Dedifferentiated amniotic fluid mesenchymal stem cell (primary cell): ENCODE data around the gene AMBN.
"Not testable (repeated sequence)": the region's sequence is repeated elsewhere in the genome, so short reads cannot be mapped to it uniquely, and the experiment has no call there.

Source experiments
- DNase-seq: peaks from one replicate; pipeline ENCODE4 v3.0.0-alpha.2; 2016; ENCODE audit errors: extremely low spot score

AMBN gene

DNA sequence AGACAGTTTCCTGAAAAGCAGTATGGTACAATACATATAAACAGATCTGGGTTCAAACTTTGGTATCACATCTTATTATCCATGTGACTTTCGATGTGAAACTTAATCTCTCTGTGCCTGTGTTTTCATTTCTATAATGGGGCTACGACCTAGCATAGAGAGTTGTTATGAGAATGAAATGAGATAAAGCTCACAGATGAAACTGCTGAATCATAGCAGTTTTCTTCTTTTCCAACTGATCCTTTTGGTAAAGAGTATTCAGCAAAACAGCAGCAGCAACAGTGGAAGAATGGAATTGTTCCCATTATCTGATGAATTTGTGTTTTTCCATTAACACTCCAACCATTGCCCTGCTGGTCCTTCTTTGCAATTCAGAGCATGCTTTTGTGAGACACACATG lies 16.3 kb downstream of the AMBN start:
- no peak for DNase-seq

DNA sequence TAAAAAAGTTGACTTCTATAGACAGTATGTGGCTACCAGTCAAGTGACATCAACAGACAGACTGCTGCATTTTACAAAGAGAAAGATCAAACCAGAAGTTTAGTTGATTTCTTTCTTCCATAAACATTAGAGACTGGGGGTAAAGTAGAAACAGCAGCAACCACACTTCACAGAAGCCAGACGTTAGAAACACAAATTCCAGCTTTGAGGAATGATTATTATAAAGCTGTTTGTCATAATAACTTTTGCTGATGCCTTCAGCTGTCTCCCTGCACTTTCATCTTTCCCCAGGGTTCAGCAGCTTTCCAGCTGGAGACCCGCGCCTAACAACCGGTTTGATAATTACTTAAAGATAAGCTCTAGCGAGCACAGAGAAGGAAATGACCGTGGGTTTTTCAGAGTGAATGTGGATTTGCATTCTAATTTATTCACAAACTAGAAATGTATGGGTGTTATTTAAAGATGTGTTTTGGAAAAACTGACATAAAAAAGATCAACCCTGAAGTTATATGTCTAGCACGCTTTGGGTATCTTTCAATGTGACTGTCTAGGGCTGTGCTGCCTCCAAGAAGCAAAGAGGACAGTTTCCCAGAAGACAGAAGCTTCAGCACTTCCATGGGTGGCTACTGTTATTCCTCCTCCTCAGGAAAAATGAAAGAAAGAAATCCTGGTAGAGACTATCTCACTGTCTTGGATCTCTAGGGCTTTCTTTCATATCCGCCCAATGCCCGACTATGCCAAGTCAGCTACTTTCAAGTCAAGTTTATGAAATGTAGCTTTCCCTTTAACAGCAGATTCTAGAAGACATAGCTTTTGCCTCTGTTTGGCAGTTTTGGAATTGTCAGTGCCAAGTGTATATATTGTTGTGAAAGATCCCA lies 21.5 kb downstream of the AMBN start:
- no peak for DNase-seq

DNA sequence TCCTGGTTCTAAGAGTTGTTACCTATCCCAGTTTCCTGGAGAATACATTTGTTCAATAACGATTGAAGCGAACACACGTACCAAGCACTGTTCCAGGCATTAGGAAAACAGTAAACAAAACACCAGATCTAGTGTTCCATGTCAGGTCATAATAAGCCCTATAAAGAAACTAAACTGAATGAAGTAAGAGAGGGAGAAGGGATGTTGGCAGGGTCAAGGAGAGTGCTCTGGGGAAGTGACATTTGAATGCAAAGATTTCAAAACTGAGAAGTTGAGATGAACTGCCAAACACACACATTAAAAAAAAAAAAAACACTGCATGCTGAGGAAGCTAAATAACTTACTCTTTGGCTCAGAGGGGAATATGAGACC lies 22.1 kb downstream of the AMBN start:
- DNase-seq = no peak

DNA sequence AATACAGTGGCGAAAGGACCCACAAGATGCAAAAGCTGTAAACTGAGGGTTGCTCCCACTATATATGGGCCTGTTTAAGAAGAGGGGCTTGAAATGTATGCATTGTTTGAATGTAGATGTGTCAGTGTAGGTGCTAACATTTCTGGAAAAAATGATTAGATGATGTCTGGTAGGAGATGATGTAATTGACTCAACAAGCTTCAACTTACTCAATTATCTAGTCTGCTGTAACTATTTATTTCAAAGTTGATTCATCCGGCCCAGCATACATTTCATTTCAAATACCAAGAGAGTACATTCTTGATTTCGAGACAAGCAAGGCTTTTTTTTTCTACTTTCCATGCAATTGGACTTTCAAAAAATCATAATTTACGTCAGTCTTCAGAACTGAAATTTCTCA lies 27.2 kb downstream of the AMBN start:
- DNase-seq = no peak

DNA sequence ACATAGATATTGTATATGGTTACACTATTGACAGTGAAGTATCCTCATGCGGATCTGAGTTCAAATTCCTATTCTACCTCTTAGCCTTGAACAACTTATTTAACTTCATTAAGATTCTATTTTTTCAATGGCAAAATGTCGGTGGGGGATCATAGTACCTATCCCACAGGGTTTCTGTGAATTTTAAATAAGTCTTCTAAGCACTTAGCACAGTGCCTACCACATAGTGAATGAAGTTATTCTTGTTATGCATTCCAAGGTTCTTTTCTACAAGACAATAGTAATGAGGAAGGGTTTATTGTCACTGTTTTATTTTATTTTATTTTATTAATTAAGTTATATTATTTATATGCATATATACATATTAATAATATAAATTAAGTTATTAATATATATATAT lies 27.7 kb downstream of the AMBN start:
- no peak for DNase-seq

DNA sequence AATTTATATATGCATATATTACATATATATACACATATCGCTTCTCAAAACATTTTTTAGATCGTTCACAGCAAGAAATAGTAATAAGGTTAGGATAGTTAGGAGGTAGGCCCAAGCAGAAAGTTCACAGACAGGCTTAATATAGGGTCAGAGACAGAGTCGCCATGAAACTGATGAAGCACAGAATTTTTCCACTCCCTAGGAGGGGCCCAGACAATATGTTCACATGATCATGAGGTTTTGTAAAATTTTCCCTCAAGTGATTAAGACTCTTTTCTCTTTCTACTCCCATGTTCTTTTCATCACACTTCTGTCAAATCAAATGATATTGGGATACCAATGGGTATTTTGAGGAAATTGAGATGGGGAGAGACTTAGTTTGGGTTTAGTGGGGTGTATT lies 31.3 kb downstream of the AMBN start:
- DNase-seq = no peak

DNA sequence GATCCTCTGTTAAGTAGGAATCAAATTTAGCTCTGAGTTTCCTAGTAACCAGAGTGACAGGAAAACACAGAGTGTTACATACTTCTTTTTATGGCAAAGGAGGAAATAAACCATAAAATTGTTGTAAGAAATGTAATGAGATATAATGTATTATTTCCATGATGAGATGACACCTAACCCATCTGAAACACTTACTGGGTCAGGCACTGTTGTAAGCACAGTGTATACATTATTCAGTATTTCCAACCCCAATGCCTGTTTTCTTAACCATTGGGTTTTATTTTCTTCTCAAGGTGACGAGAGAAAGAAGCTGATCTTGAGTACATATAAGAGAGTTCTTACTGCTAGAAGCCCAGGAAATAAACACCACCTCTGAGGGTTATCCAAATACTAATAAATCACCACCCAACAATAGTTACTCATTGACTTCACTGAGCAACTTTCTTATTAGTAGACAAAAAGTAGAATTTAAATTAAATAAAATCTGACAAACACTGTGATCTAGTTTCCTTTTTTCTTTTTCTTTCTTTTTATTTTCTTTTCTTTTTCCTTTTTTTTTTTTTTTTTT lies 32.3 kb downstream of the AMBN start:
- no peak for DNase-seq

DNA sequence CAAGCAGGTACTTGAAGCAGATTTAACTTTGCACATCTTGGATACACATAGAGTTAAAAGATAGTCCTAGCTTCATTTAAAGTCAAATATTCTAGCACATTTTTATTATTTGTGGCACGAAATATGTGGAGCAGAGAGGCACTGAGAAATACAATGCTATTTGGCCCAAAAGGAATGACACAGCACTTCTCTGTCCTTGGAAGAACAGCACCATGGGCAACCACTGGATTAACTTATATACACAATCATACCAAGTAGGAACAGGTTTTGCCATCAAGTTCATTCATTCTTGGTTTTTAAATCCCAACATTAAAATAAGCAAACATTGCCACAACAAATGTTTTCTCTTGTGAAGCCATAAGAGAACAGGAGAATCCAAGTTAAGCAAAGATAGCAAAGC lies 35.6 kb downstream of the AMBN start:
- no peak for DNase-seq

DNA sequence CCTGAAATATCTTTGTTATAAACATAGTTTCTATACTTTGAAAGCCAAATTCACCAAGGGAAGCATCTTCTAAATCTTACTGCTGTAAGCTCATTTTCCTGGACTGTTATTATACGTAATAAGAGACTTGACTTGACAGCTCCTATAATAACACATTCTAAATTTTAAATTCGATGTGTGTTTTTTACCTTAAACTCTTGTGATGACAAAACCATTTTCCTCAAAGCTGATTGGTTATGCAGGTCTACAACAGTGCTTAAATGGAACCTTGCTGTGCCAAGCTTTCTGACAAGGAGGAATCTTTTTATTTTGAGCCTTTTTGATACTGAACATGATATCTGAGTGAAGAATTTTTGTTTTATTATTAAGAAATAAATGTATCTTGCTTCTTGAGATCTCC lies 36.4 kb downstream of the AMBN start, which contains the start of gene ENAM:
ENAM (plus strand) TSS at position 301 of the 400 bp plus-strand sequence. CDS start 757 bp downstream, outside the sequence.
- DNase-seq = no peak

DNA sequence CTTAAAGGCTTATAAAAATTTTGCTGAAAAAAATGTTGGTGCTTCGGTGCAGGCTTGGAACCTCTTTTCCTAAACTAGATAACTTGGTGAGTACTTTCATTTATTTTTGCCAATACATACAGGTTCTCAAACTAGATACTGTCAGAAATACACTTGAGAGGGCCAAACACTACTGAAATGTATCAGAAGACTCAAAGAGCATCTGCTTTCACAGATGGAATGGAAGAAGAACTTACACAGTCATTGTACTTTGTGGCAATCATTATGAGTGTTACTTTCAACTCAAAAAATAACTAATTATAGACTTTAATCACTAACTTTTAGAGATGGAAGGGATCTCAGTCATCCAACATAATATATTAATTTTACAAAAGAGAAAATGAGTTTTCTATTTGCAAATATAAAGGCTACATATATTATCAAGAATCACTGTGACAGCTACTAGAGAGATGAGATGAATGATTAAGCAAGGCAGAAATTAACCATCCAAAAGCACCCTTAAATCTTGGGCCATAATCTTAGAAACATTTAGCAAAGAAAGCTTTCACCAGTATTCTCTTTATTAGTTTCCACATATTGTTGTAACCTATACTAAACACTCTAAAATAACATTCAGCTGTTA lies 37.5 kb downstream of the AMBN start:
- no peak for DNase-seq

DNA sequence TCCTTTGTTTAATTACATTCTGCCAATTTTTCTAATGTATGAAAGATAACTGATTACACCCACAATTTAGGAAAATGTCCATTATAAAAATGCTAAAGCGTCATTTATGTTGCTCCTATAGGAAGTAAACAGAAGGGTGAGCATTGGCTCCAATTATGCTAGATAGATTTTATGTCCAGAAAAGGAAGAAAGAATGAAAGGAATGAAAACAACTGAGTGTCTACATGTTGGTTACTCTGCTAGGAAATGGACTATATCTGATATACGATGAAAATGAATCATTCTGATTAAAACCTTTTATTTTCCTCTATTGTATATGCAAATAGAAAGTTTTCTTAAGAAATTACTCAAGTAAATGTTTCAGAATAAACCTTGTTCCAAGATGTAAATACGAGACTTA lies 38.1 kb downstream of the AMBN start:
- no peak for DNase-seq

DNA sequence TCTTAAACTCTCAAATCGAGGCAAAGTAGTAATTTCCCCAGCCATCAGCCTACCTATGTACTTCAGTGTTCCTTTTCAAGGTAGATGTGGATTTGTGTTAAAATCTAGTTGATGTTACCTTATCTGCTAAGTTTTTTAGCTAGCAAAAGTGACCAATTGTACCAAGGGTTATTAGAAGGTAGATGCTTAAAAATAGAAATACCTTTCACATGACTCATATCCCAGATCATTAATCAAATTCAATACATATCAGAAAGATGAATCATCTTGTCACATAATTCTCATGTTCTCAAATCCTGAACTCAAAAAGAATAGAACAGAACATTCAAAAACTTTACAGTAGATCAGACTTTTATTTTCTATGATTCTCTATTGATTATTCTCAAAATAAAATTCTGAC lies 40.0 kb downstream of the AMBN start:
- no peak for DNase-seq

DNA sequence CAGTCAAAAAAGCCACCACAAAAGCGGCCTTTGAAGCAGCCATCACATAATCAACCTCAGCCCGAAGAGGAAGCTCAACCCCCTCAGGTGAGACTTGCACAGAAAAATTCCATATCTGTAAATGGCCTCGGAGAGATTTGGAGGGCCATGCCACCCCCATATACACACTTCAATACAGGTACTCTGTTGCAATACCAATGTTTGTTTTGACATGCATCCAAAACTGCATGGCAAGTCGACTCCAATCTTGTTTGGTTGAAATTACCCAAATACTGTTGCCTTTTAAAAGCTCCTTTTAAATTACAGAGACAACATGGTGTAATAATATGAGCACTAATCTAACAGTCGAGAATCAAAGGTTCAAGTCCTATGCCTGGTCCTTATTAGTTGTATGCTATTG lies 42.4 kb downstream of the AMBN start:
- DNase-seq = no peak

DNA sequence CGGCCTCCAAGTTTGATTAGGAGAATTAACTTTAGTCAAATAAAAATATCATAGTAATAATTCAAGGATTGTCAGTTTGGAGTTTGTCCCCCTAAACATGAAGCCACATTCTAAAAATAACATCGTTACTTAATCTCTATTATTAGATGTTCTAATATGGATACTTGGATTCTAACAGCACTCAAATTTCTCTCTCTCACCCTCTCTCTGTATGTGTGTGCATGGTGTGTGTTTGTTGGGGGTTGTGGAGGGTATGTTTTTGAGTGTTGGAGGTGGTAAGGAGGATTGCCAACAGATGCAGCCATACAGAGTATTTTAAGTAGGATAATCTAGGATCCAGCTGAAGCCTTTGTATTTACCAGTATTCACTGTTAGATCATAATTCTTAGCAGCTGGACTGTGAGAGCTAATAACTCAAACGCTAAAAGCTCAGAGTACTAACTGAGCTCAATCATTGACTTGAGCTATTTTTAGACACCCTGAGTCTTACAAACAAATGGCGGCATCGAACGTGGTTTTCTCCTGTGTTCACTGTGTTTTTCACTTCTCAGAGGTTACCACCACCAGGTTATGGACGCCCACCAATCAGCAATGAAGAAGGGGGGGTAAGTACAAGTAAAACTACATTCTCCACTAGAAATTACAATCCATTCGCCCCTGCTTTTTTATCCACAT lies 45.3 kb downstream of the AMBN start:
- no peak for DNase-seq

DNA sequence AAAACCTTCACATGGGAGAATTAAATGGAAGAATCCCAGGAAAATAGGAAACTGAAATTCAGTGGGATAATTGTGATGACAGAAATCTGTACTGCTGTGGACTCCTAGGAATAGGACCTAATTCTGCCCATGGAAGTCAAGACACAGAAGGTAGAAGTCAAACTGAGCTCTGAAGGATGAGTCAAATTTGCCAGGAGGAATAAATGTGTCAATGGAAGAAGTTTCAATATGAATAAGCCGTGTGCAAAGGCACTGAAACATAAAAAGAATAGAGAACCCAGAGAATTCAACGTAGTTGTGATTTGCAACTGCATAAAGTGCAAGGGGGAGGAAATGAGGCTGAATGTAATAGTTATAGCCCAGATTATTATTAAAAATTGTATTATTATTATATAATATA lies 48.1 kb downstream of the AMBN start:
- DNase-seq = no peak

DNA sequence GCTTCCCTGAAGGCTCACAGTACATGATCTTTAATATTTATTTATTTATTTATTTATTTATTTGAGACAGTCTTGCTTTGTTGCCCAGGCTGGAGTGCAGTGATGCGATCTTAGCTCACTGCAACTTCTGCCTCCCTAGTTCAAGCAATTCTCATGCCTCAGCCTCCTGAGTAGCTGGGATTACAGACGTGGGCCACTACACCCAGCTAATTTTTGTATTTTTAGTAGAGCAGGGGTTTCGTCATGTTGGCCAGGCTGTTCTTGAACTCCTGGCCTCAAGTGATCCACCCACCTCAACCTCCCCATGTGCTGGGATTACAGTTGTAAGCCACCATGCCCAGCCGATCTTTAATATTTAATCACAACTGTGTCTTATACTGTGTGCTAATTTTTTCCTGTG lies 58.7 kb downstream of the AMBN start:
- not testable (repeated sequence) for DNase-seq

DNA sequence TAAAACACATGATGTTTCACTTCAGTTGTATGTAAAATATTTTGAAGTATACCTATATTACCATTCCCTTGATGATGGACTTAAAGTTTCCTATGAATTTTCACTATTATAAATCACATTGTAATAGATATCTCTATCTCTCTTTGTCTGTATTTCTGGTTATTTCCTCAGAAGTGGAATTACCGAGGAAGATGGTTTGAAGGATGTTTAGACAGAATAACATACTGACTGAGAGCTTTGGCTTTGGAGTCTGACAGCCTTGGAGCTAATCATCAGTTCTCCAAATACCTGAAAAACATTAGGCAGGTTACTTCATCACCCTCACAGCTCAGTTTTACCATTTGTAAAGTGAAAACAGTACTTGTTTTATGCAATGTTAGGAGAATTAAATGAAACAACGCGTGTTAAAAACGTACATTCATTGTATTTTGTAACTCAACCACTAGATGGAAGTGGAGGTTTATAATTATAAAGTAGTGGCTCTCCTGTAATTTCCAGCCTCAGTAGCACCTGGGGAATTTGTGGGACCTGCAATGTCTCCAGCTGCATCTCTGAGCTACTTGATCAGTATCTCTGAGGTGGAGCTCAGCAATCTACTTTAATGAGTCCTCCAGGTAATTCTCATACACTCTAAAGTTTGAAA lies 59.9 kb downstream of the AMBN start:
- no peak for DNase-seq

DNA sequence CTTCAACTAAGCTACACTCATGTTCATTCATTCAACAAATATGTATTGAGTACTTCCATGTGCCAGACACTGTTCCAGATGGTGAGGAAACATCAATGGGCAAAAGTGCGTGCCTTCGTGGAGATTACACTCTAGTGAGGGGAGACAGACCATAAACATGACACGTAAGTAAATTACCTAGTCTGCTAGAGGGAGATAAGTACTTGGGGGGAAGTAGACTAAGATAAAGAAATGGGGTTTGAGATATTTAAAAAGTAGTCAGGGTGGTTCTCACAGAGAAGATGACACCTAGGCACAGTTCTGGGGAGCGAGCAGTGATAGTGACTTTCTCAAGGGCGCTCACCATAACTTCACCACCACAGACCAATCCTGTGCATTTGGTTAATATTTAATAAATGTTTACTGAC lies 62.6 kb downstream of the AMBN start:
- no peak for DNase-seq
